HG03469 (cell line): ENCODE data around the gene PER3.
A peak's percentile ranks its signal among the peaks of the same experiment; 100 is the strongest.

Experiments
- ATAC-seq: cut with Tn5 transposase; IDR thresholded peaks from one replicate; pipeline ENCODE4 v1.9.1; 2021; ENCODE audit warnings: mild to moderate bottlenecking, moderate library complexity, moderate number of reproducible peaks; ENCODE audit not compliant: unreplicated experiment

Gene PER3

DNA sequence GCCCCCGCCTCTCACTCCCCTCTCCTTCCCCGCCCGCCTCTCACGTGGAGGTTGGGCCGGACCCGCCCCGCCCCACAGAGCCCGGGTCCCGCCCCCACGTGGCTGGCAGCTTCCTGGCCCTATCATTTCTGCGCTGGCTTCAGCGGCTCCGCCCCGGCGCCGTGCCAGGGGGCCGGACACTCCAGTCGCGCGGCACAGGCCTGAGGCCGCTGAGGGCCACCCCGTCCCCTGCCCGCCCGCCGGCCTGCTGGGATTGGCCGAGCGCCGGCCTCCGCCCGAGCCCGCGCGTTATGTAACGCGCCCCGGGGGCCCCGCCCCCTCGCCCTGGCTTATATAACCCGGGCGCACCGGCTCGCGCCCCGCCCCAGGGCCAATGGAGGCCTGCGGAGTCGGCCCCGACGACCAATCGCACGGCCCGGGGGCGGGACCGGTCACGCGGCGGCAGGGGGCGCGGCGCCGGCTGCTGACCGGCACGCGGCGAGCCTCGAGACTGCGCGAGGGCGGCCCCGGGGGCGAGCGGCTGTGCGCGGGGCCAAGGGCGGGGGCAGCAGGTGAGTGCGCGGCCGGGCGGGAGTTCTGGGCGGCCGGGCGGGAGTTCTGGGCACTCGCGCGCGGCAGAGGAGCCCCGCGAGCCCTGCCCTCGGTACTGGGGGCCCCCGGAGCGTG lies at the start of gene PER3:
PER3 (plus strand) TSS at position 466 of the 666 bp plus-strand sequence. CDS start 587 bp downstream, outside the sequence.
- ATAC-seq, result peak; percentile 79

DNA sequence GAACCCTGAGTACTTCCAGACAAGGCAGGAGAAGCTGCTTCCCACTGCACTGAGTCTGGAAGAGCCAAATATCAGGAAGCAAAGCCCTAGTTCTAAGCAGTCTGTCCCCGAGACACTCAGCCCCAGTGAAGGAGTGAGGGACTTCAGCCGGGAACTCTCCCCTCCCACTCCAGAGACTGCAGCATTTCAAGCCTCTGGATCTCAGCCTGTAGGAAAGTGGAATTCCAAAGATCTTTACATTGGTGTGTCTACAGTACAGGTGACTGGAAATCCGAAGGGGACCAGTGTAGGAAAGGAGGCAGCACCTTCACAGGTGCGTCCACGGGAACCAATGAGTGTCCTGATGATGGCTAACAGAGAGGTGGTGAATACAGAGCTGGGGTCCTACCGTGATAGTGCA lies 46.0 kb upstream of the PER3 start:
- ATAC-seq, result no peak

DNA sequence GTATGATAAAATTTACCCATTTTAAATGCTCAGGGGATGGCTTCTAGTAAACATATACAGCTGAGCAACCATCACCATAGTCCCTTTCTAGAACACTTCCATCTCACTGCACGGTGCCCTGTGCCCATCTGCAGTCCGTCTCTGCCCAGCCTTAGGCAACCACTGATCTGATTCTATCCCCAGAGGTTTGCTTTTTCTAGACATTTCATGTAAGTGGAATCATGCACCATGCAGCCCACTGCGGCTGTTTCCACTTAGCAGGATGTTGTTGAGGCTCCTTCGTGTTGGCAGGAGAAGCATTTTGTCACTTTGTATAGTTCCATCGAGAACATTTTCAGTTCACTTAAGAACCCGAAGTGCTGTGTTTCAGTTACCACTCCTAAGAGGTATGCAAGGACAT lies 40.7 kb upstream of the PER3 start:
- ATAC-seq, result no peak

DNA sequence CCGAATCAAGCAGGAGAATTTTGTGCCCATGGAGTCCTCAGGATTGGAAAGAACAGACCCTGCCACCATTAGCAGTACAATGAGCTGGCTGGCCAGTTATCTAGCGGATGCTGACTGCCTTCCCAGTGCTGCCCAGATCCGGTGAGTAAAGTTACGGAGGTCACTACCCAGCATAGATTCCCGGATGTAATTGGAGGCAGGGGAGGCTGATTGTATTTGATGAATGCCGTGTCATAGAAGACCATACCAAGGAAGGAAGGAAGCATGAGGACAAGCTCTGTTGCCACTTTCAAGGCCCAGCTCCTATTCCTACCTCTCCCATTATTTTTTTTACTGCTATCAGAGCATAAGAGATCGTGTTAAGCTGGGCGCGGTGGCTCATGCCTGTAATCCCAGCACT lies 39.2 kb upstream of the PER3 start:
- ATAC-seq, result no peak

DNA sequence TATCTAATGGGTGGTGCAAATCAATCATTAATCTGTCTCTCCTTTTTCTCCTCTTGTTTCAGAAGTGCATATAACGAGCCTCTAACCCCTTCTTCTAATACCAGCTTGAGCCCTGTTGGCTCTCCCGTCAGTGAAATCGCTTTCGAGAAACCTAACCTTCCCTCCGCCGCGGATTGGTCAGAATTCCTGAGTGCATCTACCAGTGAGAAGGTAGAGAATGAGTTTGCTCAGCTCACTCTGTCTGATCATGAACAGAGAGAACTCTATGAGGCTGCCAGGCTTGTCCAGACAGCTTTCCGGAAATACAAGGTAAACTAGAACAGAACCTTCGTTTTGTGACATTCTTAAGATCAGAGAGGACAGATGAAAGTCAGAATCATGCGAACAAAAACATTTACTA lies 38.3 kb upstream of the PER3 start:
- no peak for ATAC-seq

DNA sequence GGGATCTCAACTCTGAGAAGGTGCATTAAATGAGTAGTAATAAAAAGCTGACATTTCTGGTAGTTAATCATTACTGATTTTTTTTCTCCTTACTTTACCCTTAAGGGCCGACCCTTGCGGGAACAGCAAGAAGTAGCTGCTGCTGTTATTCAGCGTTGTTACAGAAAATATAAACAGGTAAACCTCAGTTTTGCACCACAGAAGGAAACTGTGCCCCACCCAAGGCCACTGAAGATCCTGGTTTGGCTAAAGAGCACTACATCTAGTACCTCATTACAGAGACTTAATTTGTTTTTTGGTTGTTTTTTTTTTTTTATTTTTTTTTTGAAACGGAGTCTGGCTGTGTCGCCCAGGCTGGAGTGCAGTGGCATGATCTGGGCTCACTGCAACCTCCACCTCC lies 36.5 kb upstream of the PER3 start:
- ATAC-seq, result no peak

DNA sequence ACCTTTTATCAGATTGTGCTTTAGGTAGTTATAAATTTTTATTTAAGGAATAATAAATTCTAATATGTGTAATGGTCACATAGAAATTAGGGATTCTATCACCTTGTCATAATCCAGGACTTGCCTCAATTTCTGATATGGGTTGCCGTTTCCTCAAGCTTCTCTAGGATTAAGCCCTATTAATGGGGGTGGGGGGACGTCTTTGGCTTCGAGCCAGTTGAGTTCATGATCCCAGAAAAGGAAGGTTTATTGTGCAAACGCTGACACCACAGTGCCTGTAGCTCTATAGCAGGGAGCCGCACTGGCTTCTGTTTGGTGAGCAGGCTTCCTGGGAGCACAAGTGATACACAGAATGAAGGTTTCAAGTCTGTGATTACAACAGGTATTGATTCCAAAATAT lies 35.0 kb upstream of the PER3 start:
- no peak for ATAC-seq

DNA sequence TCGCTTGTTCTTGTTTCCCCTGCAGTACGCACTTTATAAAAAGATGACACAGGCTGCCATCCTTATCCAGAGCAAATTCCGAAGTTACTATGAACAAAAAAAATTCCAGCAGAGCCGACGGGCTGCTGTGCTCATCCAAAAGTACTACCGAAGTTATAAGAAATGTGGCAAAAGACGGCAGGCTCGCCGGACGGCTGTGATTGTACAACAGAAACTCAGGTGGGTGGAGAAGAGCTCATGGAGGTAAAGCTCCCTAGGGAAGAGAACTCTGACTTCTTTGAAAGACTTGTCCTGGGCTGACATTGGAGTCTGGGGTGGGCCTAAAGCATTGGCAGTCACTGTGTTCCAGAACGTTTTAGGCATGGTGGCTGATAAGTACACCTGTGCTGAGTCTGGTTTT lies 32.9 kb upstream of the PER3 start:
- no peak for ATAC-seq

DNA sequence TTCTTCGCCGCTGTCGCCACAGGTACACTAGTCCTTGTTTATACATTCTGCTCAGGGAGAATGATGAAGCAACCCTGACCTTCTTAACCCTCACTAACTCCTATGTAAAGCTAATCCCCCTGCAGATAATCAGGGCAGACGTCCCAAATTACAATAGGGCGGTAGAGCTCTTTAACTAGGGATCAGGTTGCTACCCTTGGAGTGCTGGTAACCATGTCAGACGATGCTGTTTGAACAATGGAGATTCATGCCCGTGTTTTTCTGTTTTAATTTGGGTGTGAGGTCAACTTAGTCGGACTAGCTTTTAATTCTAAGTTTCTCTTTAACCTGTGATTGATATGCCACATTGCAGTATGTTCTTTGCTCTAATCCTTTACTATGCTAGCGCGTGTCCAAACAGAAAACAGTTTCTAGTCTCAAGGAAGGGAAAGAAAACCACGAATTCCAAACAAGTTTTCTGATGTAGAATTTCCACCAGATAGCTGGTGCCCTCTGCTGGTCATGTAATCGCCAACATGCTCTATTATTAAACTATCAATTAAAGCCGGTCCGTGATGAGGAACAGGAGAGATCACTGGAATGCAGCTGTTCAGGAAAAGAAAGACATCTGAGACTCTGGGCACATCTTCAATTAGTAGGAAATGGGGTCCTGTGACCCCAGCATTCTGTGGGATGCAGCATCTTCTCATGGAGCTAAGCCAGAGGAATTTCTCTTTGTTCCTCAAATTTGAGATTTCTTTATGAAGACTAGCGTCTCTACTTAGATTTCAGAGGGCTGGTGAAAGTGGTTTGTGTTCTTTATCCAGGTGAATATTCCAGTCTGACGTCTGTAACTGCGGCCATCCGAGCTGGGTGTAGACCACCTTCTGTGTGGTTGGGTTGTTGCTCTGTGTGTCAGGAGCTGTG lies 31.3 kb upstream of the PER3 start:
- ATAC-seq, result no peak

DNA sequence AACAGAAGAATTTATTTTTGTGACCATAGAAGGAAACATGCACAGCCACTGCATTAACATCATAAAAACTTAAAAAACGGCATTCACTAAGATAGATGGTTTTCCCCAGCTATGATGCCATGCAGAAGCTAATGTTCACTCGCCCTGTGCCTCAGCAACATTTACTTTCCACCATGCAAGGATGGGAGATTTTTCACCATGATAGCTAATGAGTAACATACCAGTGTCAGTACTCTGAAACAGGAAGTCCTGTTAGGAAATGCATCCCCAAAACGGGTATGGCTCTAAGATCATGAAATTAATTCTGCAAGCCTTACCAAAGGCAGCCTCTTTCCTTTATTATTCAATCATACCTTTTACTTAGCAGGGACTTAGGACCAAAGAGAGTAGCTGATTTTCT lies 30.4 kb upstream of the PER3 start:
- no peak for ATAC-seq

DNA sequence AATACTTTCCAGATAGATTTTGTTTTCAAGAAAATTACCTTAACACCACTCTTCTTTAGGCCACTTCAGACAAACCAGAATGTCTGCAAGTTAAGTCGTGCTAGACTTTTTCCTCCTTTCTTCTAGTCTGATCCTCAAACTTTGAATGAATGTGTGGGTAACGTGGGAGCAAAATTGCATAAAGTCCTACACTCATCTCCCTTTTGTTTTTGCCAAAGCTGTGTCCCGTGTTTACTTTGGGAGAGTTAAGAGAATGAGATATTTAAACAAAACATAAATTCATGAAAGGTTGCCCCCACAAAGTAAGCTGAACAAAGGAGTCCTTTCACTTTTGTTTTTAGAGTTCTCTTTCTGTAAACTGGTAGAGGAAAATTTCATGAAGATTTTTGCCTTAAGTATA lies 29.9 kb upstream of the PER3 start:
- no peak for ATAC-seq

DNA sequence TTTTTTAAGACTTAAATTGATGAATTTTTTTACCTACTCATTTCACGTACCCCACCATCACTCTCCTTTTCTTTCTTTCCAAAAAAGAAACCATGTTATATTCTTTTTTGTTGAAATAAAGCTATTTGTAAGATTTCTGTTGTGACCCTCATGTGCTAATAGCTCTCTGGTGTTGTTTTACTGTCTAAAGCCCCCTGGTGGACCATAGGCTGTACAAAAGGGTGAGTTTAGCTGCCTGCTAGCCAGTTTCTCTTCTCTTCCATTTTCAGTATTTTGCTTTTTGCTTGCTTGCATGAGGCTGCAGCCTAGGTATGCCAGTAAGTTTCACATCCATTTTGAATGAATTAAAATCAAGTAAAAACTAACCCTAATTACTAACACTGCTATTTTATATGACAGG lies 28.6 kb upstream of the PER3 start:
- no peak for ATAC-seq

DNA sequence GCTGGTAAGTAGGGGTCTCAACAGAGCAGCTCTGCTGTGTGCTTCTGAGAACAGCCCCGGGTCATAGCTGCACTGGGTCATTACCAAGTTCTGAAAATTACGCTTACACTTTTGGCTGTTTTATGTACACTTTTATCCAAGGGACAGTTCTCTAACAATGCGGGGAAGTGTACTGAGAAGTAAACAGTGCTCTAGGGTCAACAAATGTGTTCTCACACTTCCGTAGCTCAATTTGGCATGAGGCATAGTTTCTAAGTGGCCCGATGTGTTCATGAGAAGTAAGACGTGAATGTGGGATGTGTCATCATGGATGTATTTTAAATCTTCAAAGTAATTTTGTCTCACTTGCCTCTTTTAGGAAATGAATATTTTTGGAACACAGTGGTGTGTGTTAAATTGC lies 23.8 kb upstream of the PER3 start:
- ATAC-seq, result no peak

DNA sequence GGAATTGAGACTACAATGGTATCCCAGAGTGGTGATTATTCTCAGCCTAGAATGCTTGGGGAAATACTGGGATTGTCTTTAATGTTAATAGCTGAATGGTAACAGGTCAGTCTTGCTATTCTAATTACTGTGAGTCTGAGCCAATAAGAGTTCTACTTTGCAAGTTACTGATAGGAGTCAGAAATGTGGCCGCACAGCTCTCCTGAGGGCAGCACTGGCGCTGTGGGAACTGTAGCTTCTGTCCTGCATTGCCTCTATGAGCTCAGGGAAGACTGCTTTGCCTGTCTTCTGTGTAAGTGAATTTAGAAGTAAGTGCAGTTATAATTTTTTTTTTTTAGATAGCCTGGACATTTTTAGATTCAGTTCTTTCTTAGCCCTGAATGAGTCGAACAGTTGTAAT lies 23.0 kb upstream of the PER3 start:
- no peak for ATAC-seq

DNA sequence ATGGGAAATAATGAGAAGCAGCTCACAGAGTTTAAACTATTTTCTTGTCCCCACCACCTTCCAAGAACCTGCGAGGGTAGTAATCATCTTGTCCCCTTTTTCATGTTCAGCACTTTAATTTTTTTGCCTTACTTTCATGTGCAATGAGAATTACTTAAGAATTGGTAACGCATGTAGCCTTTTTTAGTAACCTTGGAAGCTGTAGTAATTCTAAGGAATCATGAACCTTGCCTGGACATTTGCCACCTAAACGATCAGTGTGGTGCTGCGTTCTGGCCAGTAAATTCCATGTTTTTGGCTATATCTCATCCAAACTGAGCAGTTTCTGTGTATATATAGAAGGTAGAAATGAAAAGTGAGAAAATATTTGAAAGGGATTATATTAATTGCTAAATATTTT lies 16.9 kb upstream of the PER3 start:
- no peak for ATAC-seq

DNA sequence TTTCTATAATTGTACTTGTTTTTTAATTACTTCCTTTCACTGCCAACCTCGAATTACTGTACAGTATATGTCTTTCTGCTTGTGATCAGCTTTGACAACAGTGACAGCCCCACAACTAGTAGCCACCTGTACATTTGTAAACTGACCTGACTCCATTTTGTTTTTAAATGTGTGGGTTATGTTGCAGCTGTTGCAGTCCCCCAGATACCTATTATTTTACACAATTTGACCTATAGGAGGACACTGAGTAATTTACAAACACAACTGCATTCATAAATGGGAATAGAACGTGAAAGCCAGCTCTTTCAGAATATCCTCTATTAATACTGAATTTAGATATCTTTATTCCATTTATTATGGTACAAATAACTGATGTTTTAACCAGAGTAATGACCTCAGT lies 15.5 kb upstream of the PER3 start:
- no peak for ATAC-seq

DNA sequence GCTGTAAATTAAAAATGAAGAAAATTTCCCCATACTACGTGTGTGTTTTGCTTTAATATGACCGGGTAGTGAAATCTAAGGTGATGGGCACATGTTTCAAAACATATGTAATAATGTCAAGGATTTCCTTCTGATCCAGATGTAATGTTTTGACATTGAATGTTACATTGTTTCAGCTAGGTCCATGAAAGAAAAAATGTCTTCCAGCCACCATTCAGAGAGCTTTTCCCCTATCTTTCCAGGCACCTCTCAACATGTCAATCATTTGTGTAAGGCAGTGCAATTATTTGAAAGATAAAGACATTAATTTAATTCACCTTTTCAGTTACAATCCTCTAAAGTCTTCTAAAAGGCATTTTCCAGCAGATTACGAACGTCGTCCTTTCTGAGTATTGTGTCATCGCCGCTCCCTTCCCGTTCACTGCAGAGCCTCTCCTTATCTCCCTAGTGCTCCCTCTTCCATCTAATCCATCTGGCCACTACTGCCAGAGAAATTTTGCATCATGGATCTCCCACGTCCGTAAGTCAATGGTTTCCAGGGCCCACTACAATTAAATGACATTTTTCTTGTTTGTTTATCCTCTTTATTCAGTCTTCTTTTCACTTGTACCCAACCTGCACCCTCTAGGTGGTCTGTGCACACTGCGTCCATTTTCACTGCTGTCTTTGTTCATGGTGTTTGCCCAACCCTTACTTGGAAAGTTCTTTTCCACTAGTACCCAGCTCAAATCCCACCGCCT lies 14.2 kb upstream of the PER3 start:
- ATAC-seq, result no peak

DNA sequence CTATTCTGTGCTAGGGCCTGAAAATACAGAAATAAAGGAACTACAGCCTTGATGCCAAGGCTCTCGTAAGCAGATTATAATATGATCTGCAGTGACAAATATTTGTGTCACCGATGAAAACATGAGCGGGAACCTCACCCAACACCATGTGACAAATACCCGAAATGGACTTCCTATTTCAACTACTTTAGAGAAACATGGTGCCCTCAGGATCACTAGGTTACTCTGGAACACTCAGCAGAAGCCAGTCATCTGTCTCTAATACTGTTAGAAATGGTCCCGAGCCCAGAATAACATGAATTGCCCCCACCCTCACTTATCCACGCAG lies 13.5 kb upstream of the PER3 start:
- no peak for ATAC-seq

DNA sequence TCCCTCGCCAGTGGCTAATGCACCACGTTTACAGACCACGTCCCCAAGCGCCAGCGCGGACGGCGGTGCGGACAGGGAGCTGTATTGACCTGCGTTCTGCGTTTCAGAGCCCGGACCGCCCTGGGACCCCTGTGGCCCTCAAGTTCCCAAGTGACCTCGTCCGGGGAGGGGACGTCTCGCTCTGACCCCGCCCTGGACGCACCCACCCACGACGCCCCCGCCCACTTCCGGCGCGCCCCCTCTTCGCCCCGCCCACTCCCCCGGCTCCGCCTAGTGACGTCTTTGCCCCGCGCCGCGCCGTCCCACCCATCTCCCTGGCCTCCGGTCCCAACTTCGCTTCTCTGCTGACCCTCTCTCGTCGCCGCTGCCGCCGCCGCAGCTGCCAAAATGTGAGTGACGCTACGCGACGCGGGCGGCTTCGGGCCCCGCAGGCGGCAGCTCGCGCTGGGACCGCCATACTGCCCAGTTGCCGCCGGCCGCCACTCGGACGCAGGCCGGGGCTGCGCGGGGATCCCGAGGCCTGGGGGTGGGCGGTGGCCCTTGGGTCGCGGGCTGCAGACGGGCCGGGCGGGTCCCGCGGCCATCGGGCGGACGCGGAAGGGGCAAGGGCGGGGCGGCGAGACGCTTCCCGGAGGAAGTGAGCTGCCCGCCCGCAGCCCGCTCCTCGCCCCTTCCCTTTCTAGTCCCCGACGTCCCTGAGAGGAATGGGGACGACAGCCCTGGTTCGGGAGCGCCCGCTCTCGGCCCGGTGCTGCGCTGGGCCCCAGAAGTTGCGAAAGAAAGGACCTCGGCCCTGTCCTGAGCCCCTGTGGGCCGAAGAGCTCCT lies 12.9 kb upstream of the PER3 start, which contains the start of gene VAMP3:
VAMP3 (plus strand) TSS at position 300 of the 826 bp plus-strand sequence; CDS start at position 388, 88 bp downstream.
- ATAC-seq, result no peak

DNA sequence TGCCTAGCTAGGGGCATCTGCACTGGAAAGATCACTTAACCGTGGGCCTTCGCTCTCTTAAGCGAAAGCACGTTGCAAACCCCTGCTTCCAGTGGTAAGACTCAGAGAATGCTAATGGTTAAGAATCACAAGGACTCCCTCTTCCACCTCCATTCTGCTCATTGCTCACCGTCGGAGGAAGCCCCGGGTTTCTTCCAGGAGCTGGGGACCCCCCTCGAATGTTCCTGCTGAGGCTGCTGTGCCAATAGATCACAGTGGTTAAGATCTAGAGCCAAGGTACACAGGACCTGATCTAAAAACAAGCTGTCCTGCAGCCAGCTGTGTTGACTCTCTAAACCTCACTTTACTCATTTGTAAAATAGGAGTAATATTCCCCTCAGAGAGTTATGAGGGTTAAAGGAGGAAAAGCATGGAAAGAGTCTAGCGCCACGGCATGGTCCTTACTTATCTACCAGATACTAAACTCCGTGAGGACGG lies 12.2 kb upstream of the PER3 start:
- no peak for ATAC-seq

DNA sequence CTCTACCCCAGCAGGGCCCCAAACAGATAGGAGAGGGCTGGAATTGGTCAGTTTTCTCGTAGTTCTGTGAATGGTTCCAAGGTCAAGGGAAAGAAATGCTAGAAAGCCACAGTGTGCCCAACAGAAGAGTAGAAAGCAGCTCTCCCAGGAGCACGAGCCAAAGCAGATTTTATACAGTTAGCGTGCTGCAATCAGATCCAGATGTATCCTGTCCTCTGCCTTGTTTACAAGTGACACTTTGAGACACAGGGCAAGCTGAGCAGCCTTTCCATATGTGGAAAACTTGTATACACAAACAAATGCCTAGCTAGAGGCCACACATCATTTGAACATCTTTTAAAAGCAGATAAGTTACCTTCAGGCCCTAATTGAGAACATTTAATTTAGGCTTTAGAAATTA lies 6.5 kb upstream of the PER3 start:
- ATAC-seq, result no peak
